ENCODE measurements around the gene ADAM10.

Gene ADAM10

GRCh38 chr15:58546635-58547627, 202.6 kb downstream of the ADAM10 start:
- H3F3A ChIP-seq (ENCODE audit: insufficient read depth, low read length), result 0 out of 2 replicates have a peak, but pooled peaks cover 6% of the 10 kb centered on the region
- H3K36me3 ChIP-seq (ENCODE audit: insufficient read depth, low read length), result no peaks in the 10 kb centered on the region
- H4K20me1 ChIP-seq (ENCODE audit: insufficient read depth, low read length), result no peaks in the 10 kb centered on the region
- no peaks in the 10 kb centered on the region for H3K79me2 ChIP-seq (ENCODE audit: insufficient read depth, low read length)
- no peaks in the 10 kb centered on the region for H3K27me3 ChIP-seq (ENCODE audit: insufficient read depth, low read length)
- H3K4me3 ChIP-seq (ENCODE audit: low read depth, low read length, poor library complexity, severe bottlenecking), result no peak overlapping the region
- H3K9ac ChIP-seq (ENCODE audit: low read length), result no peak overlapping the region
- peak overlapping the region; percentile 99 for H3K27ac ChIP-seq (ENCODE audit: low read depth, low read length, poor library complexity, severe bottlenecking)
- TF ChIP-seq EZH2 (IDR thresholded peaks at IDR 0.05; ENCODE audit: borderline replicate concordance, low read length) (no peak), CTCF (IDR thresholded peaks at IDR 0.05; ENCODE audit: low read length) (no peak)
- no peak overlapping the region for H3K4me2 ChIP-seq (ENCODE audit: low read length)
- H3K4me1 ChIP-seq (ENCODE audit: insufficient read depth, low read length, severe bottlenecking), result peaks cover 47% of the 10 kb centered on the region
- H3K9me3 ChIP-seq (ENCODE audit: low read length), result no peaks in the 10 kb centered on the region
- H2AFZ ChIP-seq (ENCODE audit: low read length), result no peak overlapping the region
- no peaks in the 10 kb centered on the region for H3K9me2 ChIP-seq (ENCODE audit: low read depth, low read length)

DNA sequence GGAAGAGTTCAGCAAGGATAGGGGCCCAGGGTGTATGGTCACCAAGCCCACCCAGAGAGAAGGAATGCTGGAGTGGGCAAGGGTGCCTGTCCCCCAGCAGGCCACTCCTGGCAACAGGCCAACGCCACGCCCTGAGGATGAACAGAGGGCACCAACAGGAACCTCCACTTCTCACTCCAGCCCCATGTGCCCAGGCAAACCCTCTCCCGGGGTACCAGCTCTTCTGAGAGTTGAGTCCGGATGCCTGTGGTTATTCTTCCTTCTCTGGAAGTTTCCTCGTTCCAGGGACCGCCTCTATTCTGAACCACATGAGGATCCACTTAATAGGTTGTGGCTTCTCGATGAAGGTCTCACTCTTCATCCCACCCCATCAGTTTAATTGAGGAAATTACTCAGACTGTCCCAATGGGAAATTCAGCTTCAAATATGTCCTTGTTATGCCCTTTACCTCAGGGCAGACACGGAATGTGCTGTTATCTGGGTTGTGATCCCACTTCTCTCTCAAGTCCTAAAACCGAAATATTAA, 203.4 kb downstream of the ADAM10 start:
- Histone ChIP-seq H3K9ac (ENCODE audit: low read length) (no peak overlapping the region), H3K79me2 (ENCODE audit: insufficient read depth, low read length) (no peaks in the 10 kb centered on the region), H3K9me3 (ENCODE audit: low read length) (no peaks in the 10 kb centered on the region), H3K36me3 (ENCODE audit: insufficient read depth, low read length) (no peaks in the 10 kb centered on the region), H3K4me1 (ENCODE audit: insufficient read depth, low read length, severe bottlenecking) (peaks cover 39% of the 10 kb centered on the region), H3K4me2 (ENCODE audit: low read length) (no peak overlapping the region), H3K4me3 (ENCODE audit: low read depth, low read length, poor library complexity, severe bottlenecking) (no peak overlapping the region), H3K9me2 (ENCODE audit: low read depth, low read length) (no peaks in the 10 kb centered on the region), H2AFZ (ENCODE audit: low read length) (no peak overlapping the region), H3K27ac (ENCODE audit: low read depth, low read length, poor library complexity, severe bottlenecking) (no peak overlapping the region), H4K20me1 (ENCODE audit: insufficient read depth, low read length) (no peaks in the 10 kb centered on the region), H3K27me3 (ENCODE audit: insufficient read depth, low read length) (no peaks in the 10 kb centered on the region), H3F3A (ENCODE audit: insufficient read depth, low read length) (no peaks in the 10 kb centered on the region)
- TF ChIP-seq EZH2 (IDR thresholded peaks at IDR 0.05; ENCODE audit: borderline replicate concordance, low read length) (no peak), CTCF (IDR thresholded peaks at IDR 0.05; ENCODE audit: low read length) (no peak)

DNA sequence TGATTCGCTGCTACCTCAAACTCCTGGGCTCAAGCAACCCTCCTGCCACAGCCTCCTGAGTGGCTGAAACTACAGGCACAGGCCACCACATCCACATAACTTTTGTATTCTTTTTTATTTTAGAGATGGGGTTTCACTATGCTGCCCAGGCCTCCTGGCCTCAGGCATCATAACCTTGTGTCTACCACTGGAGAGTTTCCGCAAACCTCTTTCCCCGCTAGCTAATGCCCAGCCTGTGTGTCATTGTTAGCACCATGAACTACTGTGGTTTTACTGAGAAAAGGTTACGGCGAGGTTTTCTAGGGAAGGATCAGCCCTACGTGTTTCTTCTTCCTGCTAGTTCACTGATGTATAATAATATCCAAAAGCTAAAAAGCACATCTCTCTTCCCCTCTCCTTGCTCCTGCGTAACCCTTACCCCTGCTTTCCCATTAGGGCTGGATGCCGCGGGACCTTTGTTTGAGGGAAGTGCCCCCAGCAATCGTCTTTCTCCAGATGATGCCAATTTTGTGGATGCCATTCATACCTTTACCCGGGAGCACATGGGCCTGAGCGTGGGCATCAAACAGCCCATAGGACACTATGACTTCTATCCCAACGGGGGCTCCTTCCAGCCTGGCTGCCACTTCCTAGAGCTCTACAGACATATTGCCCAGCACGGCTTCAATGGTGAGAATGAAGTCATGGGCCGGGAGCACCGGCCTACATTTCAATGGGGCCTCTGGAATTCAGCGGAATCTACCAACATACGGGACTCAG, 204.0 kb downstream of the ADAM10 start:
- H3K36me3 ChIP-seq (ENCODE audit: insufficient read depth, low read length), result no peaks in the 10 kb centered on the region
- H3K9me3 ChIP-seq (ENCODE audit: low read length), result no peaks in the 10 kb centered on the region
- no peak overlapping the region for H3K4me3 ChIP-seq (ENCODE audit: low read depth, low read length, poor library complexity, severe bottlenecking)
- H3K79me2 ChIP-seq (ENCODE audit: insufficient read depth, low read length), result no peaks in the 10 kb centered on the region
- H3K4me1 ChIP-seq (ENCODE audit: insufficient read depth, low read length, severe bottlenecking), result peaks cover 33% of the 10 kb centered on the region
- H3K9me2 ChIP-seq (ENCODE audit: low read depth, low read length), result no peaks in the 10 kb centered on the region
- no peak overlapping the region for H2AFZ ChIP-seq (ENCODE audit: low read length)
- no peaks in the 10 kb centered on the region for H3K27me3 ChIP-seq (ENCODE audit: insufficient read depth, low read length)
- H3K4me2 ChIP-seq (ENCODE audit: low read length), result no peak overlapping the region
- no peak for TF ChIP-seq EZH2 (IDR thresholded peaks at IDR 0.05; ENCODE audit: borderline replicate concordance, low read length)
- no peak for TF ChIP-seq CTCF (IDR thresholded peaks at IDR 0.05; ENCODE audit: low read length)
- no peaks in the 10 kb centered on the region for H4K20me1 ChIP-seq (ENCODE audit: insufficient read depth, low read length)
- no peaks in the 10 kb centered on the region for H3F3A ChIP-seq (ENCODE audit: insufficient read depth, low read length)
- no peak overlapping the region for H3K27ac ChIP-seq (ENCODE audit: low read depth, low read length, poor library complexity, severe bottlenecking)
- no peak overlapping the region for H3K9ac ChIP-seq (ENCODE audit: low read length)

Measured in OCI-LY1 (cell line).